Skin of body (tissue), 2 donors: ENCODE data around the gene GFAP. TPM values are rescaled to one million over a fixed set of nuclear protein-coding genes. Genes with fewer than 3 reads are reported as not detected.

Experiments used
- DNase-seq: peaks from one replicate; lab custom pipeline; 2025; lab: John Stamatoyannopoulos, UW
- total RNA-seq: library from RNA; depleted of rRNA; stranded (reverse); fragments of >200 nt; gene quantifications from one replicate; pipeline ENCODE4 v1.2.3, GENCODE V29; 2014

The GFAP gene
- total RNA-seq, 1 donor from 2014 or later: 0.69 TPM

- no peak for DNase-seq
Measured at GRCh38 chr17:44903012-44903685, 12.2 kb downstream of the GFAP start.

GRCh38 chr17:44902135-44902760, 13.1 kb downstream of the GFAP start:
- no peak for DNase-seq

- DNase-seq: no peak
Measured at GRCh38 chr17:44901411-44901921, 13.8 kb downstream of the GFAP start.

GRCh38 chr17:44900894-44901293, 14.4 kb downstream of the GFAP start:
- DNase-seq: peak; percentile 39

GRCh38 chr17:44899074-44899782, 16.1 kb downstream of the GFAP start, which contains the start of gene EFTUD2:
TSS of gene EFTUD2 (minus strand) at chr17:44899445. CDS start at chr17:44894521, 4,924 bp downstream.
- DNase-seq: peak; percentile 98

- DNase-seq: peak; percentile 36
Measured at GRCh38 chr17:44898768-44899073, 16.6 kb downstream of the GFAP start.

- no peak for DNase-seq
Measured at GRCh38 chr17:44894642-44895041, 20.7 kb downstream of the GFAP start.

- DNase-seq: no peak
Measured at GRCh38 chr17:44892250-44892649, 23.1 kb downstream of the GFAP start.

GRCh38 chr17:44889003-44889402, 26.3 kb downstream of the GFAP start:
- DNase-seq: no peak

- DNase-seq: no peak
Measured at GRCh38 chr17:44887971-44888954, 27.0 kb downstream of the GFAP start.

- DNase-seq: no peak
Measured at GRCh38 chr17:44887016-44887415, 28.3 kb downstream of the GFAP start.

- DNase-seq: no peak
Measured at GRCh38 chr17:44884941-44885340, 30.4 kb downstream of the GFAP start.

- no peak for DNase-seq
Measured at GRCh38 chr17:44881145-44881544, 34.2 kb downstream of the GFAP start.

- DNase-seq: no peak
Measured at GRCh38 chr17:44880062-44880461, 35.2 kb downstream of the GFAP start.

- no peak for DNase-seq
Measured at GRCh38 chr17:44879376-44879775, 35.9 kb downstream of the GFAP start.

- DNase-seq: peak; percentile 35
Measured at GRCh38 chr17:44878627-44879221, 36.6 kb downstream of the GFAP start.

GRCh38 chr17:44877121-44877520, 38.2 kb downstream of the GFAP start:
- DNase-seq: no peak

GRCh38 chr17:44875761-44876160, 39.5 kb downstream of the GFAP start:
- no peak for DNase-seq

- no peak for DNase-seq
Measured at GRCh38 chr17:44872131-44872768, 43.0 kb downstream of the GFAP start.

- DNase-seq: no peak
Measured at GRCh38 chr17:44871556-44871955, 43.7 kb downstream of the GFAP start.
